Measurements from ENCODE around the gene MLXIP. TPM values are rescaled to one million over a fixed set of nuclear protein-coding genes. Genes with fewer than 3 reads are reported as not detected.

MLXIP gene
- total RNA-seq, 1 experiment from 2014 or later, result 16.9 TPM

GRCh38 chr12:122128481-122128880, 49.9 kb downstream of the MLXIP start:
- in situ Hi-C loops (cut with HindIII; ENCODE audit: low pct_unique_long_range_greater_than_20kb, low sequenced_read_pairs), result no loop called here
- DNase-seq (ENCODE audit: low read depth, low spot score), result no peak

GRCh38 chr12:122129131-122129530, 50.6 kb downstream of the MLXIP start:
- DNase-seq (ENCODE audit: low read depth, low spot score), result no peak
- in situ Hi-C loops (cut with HindIII; ENCODE audit: low pct_unique_long_range_greater_than_20kb, low sequenced_read_pairs), result no loop called here

DNA sequence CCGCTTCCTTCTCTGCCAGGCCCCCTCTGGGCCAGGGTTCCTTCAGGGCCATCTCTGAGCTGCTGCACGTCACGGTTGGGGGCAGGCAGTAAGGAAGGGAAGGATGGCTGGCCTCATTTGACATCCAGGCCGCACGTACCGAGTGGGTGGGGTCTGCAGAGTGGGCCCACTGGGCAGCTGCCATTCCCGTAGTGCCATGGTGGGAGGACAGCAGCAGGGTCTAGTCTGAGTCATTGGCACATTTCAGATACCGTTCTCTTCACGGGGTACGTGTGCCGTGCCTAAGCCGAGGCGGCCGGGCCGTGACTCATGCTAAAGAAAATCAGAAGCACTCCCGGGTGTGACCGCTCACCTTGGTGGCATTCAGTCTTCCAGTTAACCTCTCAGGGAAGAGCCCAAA, 51.6 kb downstream of the MLXIP start:
- no peak for DNase-seq (ENCODE audit: low read depth, low spot score)
- in situ Hi-C loops (cut with HindIII; ENCODE audit: low pct_unique_long_range_greater_than_20kb, low sequenced_read_pairs), result no loop called here

DNA sequence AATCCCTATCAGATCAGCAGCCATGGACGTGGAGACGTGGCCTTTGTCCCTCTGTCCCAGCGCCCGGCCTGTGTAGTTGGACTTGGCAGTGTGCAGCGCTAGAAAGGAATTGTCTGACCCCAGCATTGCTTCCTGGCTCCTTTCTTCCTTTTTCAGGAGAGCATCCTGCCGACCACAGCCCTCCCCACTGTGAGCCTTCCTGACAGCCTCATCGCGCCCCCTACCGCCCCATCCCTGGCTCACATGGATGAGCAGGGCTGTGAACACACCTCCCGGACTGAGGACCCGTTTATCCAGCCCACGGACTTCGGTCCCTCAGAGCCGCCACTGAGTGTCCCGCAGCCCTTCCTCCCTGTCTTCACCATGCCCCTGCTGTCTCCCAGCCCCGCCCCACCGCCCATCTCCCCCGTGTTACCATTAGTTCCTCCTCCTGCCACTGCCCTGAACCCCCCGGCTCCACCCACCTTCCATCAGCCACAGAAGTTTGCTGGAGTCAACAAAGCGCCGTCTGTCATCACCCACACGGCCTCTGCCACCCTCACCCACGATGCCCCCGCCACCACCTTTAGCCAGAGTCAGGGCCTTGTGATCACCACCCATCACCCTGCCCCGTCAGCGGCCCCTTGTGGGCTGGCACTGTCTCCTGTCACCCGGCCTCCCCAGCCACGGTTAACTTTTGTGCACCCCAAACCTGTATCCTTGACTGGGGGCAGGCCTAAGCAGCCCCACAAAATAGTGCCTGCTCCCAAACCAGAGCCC, 54.8 kb downstream of the MLXIP start:
- no peak for DNase-seq (ENCODE audit: low read depth, low spot score)
- in situ Hi-C loops (cut with HindIII; ENCODE audit: low pct_unique_long_range_greater_than_20kb, low sequenced_read_pairs), result no loop called here

GRCh38 chr12:122135437-122136031, 57.0 kb downstream of the MLXIP start:
- DNase-seq (ENCODE audit: low read depth, low spot score), result no peak
- in situ Hi-C loops (cut with HindIII; ENCODE audit: low pct_unique_long_range_greater_than_20kb, low sequenced_read_pairs), result no loop called here

GRCh38 chr12:122137229-122137628, 58.7 kb downstream of the MLXIP start:
- in situ Hi-C loops (cut with HindIII; ENCODE audit: low pct_unique_long_range_greater_than_20kb, low sequenced_read_pairs), result no loop called here
- DNase-seq (ENCODE audit: low read depth, low spot score), result no peak

- in situ Hi-C loops (cut with HindIII; ENCODE audit: low pct_unique_long_range_greater_than_20kb, low sequenced_read_pairs), result no loop called here
Observed at GRCh38 chr12:122137681-122138080, 59.1 kb downstream of the MLXIP start.

DNA sequence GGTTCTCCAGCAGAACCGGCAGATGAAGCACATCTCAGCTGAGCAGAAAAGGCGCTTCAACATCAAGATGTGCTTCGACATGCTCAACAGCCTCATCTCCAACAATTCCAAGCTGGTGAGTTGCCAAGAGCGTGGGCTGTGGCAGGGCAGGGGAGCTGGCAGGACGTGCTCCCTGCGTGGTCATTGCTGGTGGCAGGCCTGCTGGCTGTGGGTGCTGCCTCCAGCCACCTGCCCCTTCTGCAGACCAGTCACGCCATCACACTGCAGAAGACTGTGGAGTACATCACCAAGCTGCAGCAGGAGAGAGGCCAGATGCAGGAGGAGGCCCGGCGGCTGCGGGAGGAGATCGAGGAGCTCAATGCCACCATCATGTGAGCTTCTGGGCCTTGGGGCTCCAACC, 59.6 kb downstream of the MLXIP start:
- DNase-seq (ENCODE audit: low read depth, low spot score), result no peak
- in situ Hi-C loops (cut with HindIII; ENCODE audit: low pct_unique_long_range_greater_than_20kb, low sequenced_read_pairs), result no loop called here

More at GRCh38 chr12:122137681-122138080, 59.1 kb downstream of the MLXIP start:
- no peak for DNase-seq (ENCODE audit: low read depth, low spot score)

- in situ Hi-C loops (cut with HindIII; ENCODE audit: low pct_unique_long_range_greater_than_20kb, low sequenced_read_pairs), result no loop called here
- no peak for DNase-seq (ENCODE audit: low read depth, low spot score)
Observed at GRCh38 chr12:122138616-122139015, 60.1 kb downstream of the MLXIP start.

- no peak for DNase-seq (ENCODE audit: low read depth, low spot score)
- in situ Hi-C loops (cut with HindIII; ENCODE audit: low pct_unique_long_range_greater_than_20kb, low sequenced_read_pairs), result no loop called here
Observed at GRCh38 chr12:122139266-122139665, 60.7 kb downstream of the MLXIP start.

- in situ Hi-C loops (cut with HindIII; ENCODE audit: low pct_unique_long_range_greater_than_20kb, low sequenced_read_pairs), result no loop called here
Observed at GRCh38 chr12:122139941-122140340, 61.4 kb downstream of the MLXIP start.

DNA sequence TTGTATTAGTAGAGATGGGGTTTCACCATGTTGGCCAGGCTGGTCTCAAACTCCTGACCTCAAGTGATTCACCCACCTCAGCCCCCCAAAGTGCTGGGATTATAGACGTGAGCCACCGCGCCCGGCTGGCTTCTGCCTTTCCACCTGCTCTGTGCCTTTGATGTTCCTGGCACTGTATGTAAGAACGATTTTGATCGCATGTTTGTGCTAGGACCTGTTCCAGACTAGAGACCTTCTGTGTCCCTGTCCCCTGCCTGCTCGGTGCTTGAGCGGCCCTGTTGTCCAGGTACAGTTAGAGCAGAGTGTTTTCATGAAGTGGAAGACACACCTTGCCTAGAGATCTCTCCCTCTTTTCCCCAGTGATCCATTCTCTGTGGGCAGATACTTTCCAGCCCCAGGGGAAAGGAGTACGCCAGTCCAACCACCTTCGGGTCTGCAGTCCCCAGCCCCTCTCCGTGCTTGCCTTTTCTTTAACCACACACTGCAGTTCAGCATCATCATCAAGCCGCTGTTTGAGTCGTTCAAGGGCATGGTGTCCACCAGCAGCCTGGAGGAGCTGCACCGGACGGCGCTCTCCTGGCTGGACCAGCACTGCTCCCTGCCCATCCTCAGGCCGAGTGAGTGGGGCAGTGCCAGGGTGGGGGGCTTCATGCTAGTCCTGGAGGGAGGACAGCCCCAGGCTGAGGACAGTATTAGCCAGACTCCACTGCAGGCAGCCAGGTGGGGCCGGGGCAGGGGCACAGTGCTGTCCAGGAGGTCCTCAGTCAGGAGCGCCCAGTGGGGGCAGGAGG, 62.1 kb downstream of the MLXIP start:
- in situ Hi-C loops (cut with HindIII; ENCODE audit: low pct_unique_long_range_greater_than_20kb, low sequenced_read_pairs), result no loop called here

More at GRCh38 chr12:122139941-122140340, 61.4 kb downstream of the MLXIP start:
- DNase-seq (ENCODE audit: low read depth, low spot score), result no peak

DNA sequence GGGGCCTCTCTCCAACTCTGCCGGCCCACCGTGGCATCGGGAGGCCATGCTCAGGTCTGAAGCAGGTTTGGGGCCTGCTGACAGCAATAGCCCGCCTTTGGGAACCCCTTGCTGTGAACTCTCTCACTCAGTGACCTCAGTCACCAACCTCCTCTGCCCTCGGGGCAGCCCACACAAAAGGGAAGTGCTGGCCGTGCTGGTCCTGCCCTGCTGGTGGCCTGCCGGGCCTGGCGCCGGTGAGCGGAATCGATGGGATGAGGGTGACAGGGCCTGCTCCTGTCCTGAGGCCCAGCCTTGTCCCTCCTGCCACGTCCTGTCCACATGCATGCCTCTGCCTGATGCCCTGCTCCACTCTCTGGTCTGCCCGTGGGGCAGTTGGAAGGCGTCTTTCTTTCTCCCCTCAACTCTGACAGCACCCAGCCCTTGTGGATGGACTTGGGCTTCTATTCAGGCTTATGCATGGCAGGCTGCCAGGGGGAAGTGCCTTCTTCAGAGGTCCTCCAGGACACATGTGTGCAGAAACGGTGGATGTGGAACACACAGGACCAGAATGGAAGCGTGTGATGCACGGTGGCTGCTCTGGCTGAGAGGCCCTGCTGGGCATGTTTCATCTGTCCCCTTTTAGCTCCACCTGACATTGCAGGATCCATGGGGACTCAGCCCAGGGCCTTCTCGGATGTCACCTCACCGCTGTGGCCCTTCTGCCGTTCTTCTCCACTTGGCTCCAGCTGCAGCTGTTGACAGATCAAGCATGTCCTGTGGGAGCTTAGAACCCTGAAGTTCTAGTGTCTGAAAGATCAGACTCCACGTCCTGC, 63.6 kb downstream of the MLXIP start:
- no peak for DNase-seq (ENCODE audit: low read depth, low spot score)
- in situ Hi-C loops (cut with HindIII; ENCODE audit: low pct_unique_long_range_greater_than_20kb, low sequenced_read_pairs), result no loop called here

More for the DNA sequence above, 62.1 kb downstream of the MLXIP start:
- no peak for DNase-seq (ENCODE audit: low read depth, low spot score)

DNA sequence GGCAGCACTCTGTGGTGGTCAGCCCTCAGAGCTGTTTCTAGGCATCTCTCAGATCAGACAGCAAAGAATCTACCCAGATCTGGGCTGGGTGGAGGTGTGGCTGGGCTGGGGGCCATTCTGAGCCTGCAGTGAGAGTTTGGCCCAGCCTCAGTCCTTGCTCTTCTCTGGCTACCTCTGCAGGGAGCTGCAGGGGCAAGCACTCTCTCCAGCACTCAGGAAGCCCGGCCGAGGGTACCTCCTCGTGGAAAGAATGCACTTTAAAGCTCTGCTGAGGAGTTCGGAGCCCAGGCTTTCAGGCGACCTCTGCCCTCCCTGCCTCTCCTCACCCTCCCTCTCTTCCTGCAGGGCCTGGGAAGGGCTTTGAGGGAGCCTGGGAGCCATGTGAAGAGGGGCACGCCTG, 64.3 kb downstream of the MLXIP start:
- in situ Hi-C loops (cut with HindIII; ENCODE audit: low pct_unique_long_range_greater_than_20kb, low sequenced_read_pairs), result no loop called here

DNA sequence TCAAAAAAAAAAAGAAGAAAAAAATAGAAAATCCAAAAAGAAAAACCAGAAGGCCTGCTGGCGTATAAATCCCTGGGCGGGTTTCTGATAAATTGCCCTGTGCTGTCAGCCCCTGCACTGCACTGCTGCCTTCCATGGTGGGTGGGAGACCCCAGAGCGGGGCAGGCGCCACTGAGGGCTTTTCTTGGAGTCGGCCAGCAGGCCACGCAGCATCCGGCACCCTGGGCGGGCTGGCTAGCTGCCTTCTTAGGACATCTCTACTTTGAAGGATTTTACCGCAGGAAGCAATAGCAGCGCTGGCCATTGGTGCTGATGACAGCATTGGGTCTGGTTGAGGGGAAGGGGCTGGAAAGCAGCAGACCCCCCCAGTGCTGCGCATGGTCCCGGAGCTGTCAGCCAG, 66.3 kb downstream of the MLXIP start:
- in situ Hi-C loops (cut with HindIII; ENCODE audit: low pct_unique_long_range_greater_than_20kb, low sequenced_read_pairs), result no loop called here

More for the DNA sequence above, 64.3 kb downstream of the MLXIP start:
- DNase-seq (ENCODE audit: low read depth, low spot score), result no peak

GRCh38 chr12:122145505-122146330, 67.2 kb downstream of the MLXIP start:
- in situ Hi-C loops (cut with HindIII; ENCODE audit: low pct_unique_long_range_greater_than_20kb, low sequenced_read_pairs), result no loop called here
- DNase-seq (ENCODE audit: low read depth, low spot score), result no peak

More for the DNA sequence above, 66.3 kb downstream of the MLXIP start:
- no peak for DNase-seq (ENCODE audit: low read depth, low spot score)

All from SK-MEL-5 (cell line).